ENCODE data around the gene DLX2.

DNA sequence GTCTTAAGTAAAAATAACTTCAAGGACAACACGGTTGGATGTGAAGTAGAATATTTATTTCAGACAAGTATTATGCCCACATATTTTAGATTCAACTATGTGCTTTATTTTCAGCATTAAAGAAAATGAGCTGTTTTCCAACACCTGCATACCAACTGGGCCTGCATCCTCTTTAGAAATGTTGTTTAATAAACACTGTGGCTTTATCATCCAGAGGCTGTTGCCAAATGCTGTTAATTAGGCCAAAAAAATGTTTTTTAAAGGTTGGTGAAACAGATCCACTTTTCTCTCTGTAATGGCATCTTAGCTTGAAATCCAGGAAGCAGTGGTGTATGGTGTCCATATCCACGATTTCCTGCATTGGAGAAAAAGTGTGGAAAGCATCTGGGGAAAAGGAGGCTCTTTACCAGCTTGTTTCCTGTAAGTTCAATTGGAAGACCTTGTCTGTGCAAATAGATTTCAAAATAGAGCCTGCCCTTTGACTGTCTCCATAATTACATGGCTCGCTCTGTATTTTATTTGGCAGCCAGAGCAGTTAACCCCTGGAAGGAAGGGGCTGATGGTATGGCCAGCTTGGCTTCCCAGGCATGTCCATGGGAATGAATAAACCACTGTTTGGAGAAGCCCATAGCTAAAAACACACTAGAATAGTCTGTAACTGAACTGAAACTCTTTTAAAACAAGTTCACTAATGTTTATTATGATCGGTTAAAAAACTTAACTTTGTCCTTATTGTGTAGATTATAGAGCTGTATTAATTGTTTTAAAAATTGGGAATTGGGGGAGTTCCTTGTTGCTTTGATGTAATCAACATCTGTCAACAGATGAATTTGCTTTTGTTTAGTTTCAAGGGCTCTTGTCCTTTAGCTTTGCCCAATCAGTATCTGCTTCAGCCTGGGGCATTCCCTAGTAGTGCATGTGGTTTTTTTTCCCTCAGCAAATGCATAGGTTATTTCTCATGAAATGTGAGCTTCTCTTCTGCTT is 50.4 kb downstream of the DLX2 start:
- TF ChIP-seq, protein P1, sequence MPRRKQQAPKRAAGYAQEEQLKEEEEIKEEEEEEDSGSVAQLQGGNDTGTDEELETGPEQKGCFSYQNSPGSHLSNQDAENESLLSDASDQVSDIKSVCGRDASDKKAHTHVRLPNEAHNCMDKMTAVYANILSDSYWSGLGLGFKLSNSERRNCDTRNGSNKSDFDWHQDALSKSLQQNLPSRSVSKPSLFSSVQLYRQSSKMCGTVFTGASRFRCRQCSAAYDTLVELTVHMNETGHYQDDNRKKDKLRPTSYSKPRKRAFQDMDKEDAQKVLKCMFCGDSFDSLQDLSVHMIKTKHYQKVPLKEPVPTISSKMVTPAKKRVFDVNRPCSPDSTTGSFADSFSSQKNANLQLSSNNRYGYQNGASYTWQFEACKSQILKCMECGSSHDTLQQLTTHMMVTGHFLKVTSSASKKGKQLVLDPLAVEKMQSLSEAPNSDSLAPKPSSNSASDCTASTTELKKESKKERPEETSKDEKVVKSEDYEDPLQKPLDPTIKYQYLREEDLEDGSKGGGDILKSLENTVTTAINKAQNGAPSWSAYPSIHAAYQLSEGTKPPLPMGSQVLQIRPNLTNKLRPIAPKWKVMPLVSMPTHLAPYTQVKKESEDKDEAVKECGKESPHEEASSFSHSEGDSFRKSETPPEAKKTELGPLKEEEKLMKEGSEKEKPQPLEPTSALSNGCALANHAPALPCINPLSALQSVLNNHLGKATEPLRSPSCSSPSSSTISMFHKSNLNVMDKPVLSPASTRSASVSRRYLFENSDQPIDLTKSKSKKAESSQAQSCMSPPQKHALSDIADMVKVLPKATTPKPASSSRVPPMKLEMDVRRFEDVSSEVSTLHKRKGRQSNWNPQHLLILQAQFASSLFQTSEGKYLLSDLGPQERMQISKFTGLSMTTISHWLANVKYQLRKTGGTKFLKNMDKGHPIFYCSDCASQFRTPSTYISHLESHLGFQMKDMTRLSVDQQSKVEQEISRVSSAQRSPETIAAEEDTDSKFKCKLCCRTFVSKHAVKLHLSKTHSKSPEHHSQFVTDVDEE (CRISPR knock-in tag; IDR thresholded peaks at IDR 0.05), result no peak
- TF ChIP-seq GLIS3 (CRISPR knock-in tag; IDR thresholded peaks at IDR 0.05), result no peak
- TF ChIP-seq, protein P2, sequence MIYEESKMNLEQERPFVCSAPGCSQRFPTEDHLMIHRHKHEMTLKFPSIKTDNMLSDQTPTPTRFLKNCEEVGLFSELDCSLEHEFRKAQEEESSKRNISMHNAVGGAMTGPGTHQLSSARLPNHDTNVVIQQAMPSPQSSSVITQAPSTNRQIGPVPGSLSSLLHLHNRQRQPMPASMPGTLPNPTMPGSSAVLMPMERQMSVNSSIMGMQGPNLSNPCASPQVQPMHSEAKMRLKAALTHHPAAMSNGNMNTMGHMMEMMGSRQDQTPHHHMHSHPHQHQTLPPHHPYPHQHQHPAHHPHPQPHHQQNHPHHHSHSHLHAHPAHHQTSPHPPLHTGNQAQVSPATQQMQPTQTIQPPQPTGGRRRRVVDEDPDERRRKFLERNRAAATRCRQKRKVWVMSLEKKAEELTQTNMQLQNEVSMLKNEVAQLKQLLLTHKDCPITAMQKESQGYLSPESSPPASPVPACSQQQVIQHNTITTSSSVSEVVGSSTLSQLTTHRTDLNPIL (CRISPR knock-in tag; IDR thresholded peaks at IDR 0.05; ENCODE audit: low read depth), result no peak
- no peak for TF ChIP-seq BACH2 (CRISPR knock-in tag; IDR thresholded peaks at IDR 0.05; ENCODE audit: borderline replicate concordance)
